ENCODE results near the gene PPP4C.

- TF ChIP-seq, protein P1, sequence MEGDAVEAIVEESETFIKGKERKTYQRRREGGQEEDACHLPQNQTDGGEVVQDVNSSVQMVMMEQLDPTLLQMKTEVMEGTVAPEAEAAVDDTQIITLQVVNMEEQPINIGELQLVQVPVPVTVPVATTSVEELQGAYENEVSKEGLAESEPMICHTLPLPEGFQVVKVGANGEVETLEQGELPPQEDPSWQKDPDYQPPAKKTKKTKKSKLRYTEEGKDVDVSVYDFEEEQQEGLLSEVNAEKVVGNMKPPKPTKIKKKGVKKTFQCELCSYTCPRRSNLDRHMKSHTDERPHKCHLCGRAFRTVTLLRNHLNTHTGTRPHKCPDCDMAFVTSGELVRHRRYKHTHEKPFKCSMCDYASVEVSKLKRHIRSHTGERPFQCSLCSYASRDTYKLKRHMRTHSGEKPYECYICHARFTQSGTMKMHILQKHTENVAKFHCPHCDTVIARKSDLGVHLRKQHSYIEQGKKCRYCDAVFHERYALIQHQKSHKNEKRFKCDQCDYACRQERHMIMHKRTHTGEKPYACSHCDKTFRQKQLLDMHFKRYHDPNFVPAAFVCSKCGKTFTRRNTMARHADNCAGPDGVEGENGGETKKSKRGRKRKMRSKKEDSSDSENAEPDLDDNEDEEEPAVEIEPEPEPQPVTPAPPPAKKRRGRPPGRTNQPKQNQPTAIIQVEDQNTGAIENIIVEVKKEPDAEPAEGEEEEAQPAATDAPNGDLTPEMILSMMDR (IDR thresholded peaks at IDR 0.05), result no peak
- TF ChIP-seq POLR2A (IDR thresholded peaks at IDR 0.05), result no peak
These were observed 56.2 kb downstream of the PPP4C start for GRCh38 chr16:30131869-30132475.
